Forelimb muscle (tissue), 1 donor: Measurements from ENCODE around the gene CLPTM1. TPM values are rescaled to one million over a fixed set of nuclear protein-coding genes. Genes with fewer than 3 reads are reported as not detected.

ENCODE experiments used
- DNase-seq: peaks from one replicate; pipeline ENCODE4 v3.0.0-alpha.2; 2013; ENCODE audit warnings: low read depth
- polyA plus RNA-seq: library from polyadenylated mRNA; unstranded; fragments of 120-200 nt; gene quantifications from one replicate; pipeline ENCODE4 v1.2.1, GENCODE V29; 2013; ENCODE audit not compliant: insufficient read length

Gene CLPTM1
- polyA plus RNA-seq, 1 donor, result 52.5 TPM

GRCh38 chr19:45011959-45012358 lies 56.8 kb downstream of the CLPTM1 start:
- no peak for DNase-seq

GRCh38 chr19:45016388-45017314 lies 61.5 kb downstream of the CLPTM1 start:
- DNase-seq, result no peak

- DNase-seq, result no peak
Measured at GRCh38 chr19:45019187-45019586, 64.0 kb downstream of the CLPTM1 start.

GRCh38 chr19:45020071-45020470 lies 64.9 kb downstream of the CLPTM1 start:
- no peak for DNase-seq

GRCh38 chr19:45021971-45022370 lies 66.8 kb downstream of the CLPTM1 start:
- no peak for DNase-seq

GRCh38 chr19:45023048-45023447 lies 67.9 kb downstream of the CLPTM1 start:
- no peak for DNase-seq

GRCh38 chr19:45025264-45025663 lies 70.1 kb downstream of the CLPTM1 start:
- no peak for DNase-seq

GRCh38 chr19:45027371-45027770 lies 72.2 kb downstream of the CLPTM1 start:
- no peak for DNase-seq

GRCh38 chr19:45030825-45031224 lies 75.6 kb downstream of the CLPTM1 start:
- no peak for DNase-seq

- no peak for DNase-seq
Measured at GRCh38 chr19:45032421-45032820, 77.2 kb downstream of the CLPTM1 start.

GRCh38 chr19:45035755-45036154 lies 80.6 kb downstream of the CLPTM1 start:
- no peak for DNase-seq

GRCh38 chr19:45037393-45038169 lies 82.4 kb downstream of the CLPTM1 start:
- DNase-seq, result no peak

- DNase-seq, result peak; percentile 74
Measured at GRCh38 chr19:45038931-45039893, 84.0 kb downstream of the CLPTM1 start, which contains the start of gene CLASRP. CLASRP (plus strand) TSS chr19:45039045; CDS start chr19:45040213, 1,168 bp downstream.

GRCh38 chr19:45040059-45040771 lies 85.0 kb downstream of the CLPTM1 start:
- DNase-seq, result no peak

GRCh38 chr19:45041125-45041524 lies 85.9 kb downstream of the CLPTM1 start:
- DNase-seq, result no peak

Other genes with a start within 250 kb of the CLPTM1 start
- 11.6 TPM for gene BCL3, start 206.7 kb upstream of the CLPTM1 start, polyA plus RNA-seq
- gene CBLC, start 177.5 kb upstream of the CLPTM1 start, polyA plus RNA-seq, result not detected
- 201 TPM for gene BCAM, start 146.3 kb upstream of the CLPTM1 start, polyA plus RNA-seq
- gene NECTIN2, start 109.1 kb upstream of the CLPTM1 start, polyA plus RNA-seq, result 44.1 TPM
- 35.1 TPM for gene TOMM40, start 64.1 kb upstream of the CLPTM1 start, polyA plus RNA-seq
- gene APOE, start 49.6 kb upstream of the CLPTM1 start, polyA plus RNA-seq, result 41.6 TPM
- gene APOC1, start 40.8 kb upstream of the CLPTM1 start, polyA plus RNA-seq, result 19.6 TPM
- not detected for gene APOC4, start 13.1 kb upstream of the CLPTM1 start, polyA plus RNA-seq
- gene APOC2, start 9.3 kb upstream of the CLPTM1 start, polyA plus RNA-seq, result not detected
- 4.8 TPM for gene RELB, start 46.1 kb downstream of the CLPTM1 start, polyA plus RNA-seq
- gene CLASRP, start 83.7 kb downstream of the CLPTM1 start, polyA plus RNA-seq, result 48.8 TPM
- gene ZNF296, start 121.1 kb downstream of the CLPTM1 start, polyA plus RNA-seq, result 0.91 TPM
- 22.7 TPM for gene GEMIN7, start 123.9 kb downstream of the CLPTM1 start, polyA plus RNA-seq
- 22.1 TPM for gene PPP1R37, start 137.8 kb downstream of the CLPTM1 start, polyA plus RNA-seq
- gene NKPD1, start 205.6 kb downstream of the CLPTM1 start, polyA plus RNA-seq, result 0.34 TPM
- gene TRAPPC6A, start 222.9 kb downstream of the CLPTM1 start, polyA plus RNA-seq, result 23.1 TPM
- gene BLOC1S3, start 223.4 kb downstream of the CLPTM1 start, polyA plus RNA-seq, result 6.1 TPM